KOPT-K1 (cell line): Measurements from ENCODE around the gene GMDS.
"Not testable (repeated sequence)": the region's sequence is repeated elsewhere in the genome, so short reads cannot be mapped to it uniquely, and the experiment has no call there.

ENCODE experiments used
- H3K27ac ChIP-seq: fragments of 200-600 bp; sonication (generic); 2 replicates; pipeline ENCODE4 v1.5.1; 2016; ENCODE audit warnings: antibody characterized with exemption, mild to moderate bottlenecking, low read depth, low read length; ENCODE audit not compliant: poor library complexity, severe bottlenecking
- H3K36me3 ChIP-seq: fragments of 200-600 bp; sonication (generic); 2 replicates; pipeline ENCODE4 v1.5.1; 2017; ENCODE audit warnings: antibody characterized with exemption, mild to moderate bottlenecking, low read length, moderate library complexity; ENCODE audit not compliant: insufficient read depth
- H3K9me3 ChIP-seq: fragments of 200-600 bp; sonication (generic); 2 replicates; pipeline ENCODE4 v1.5.1; 2017; ENCODE audit warnings: antibody characterized with exemption, low read length, mild to moderate bottlenecking; ENCODE audit not compliant: insufficient read depth, poor library complexity, severe bottlenecking

The GMDS gene

DNA sequence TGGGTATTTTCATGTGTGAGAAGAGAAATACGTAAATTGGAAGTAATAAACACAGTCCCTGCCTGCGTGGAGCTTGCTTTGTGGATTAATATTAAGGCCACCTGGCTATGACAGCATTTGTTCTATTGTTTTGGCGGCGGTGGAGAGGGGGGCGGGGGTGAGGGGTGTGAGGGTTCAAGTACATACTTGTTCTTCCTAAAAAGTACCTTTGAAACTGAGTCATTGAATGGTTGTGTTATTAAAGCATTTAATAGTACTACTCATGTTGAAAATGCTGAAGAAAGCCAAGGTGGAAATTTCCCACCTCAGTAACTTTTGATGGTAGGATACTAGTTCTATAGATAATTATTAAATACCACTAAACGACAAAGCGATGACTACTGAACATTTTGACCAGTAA is 540.7 kb downstream of the GMDS start:
- Histone ChIP-seq H3K36me3 (no peaks in the 10 kb centered on the region), H3K9me3 (no peaks in the 10 kb centered on the region), H3K27ac (no peak overlapping the region)

DNA sequence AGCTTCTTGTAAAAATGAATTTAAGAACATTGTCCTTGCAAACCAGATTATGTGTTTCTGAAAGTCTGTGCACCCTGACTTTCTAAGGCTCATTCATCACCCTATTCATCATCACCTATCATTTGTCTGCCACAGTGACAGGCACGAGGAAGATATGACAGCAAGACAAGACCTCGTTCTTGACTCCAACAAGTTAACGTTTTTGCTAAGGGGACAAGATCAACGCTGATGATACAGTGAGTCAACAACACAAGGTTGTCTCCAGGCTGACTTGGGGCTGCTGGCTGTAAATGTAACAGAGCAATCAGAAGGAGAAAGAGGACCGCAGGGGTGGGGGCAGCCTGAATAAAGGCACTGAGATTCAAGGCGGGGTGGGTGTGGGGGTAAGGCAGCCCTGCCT is 541.5 kb downstream of the GMDS start:
- no peaks in the 10 kb centered on the region for H3K36me3 ChIP-seq

GRCh38 chr6:1703091-1703855 is 542.1 kb downstream of the GMDS start:
- H3K9me3 ChIP-seq: no peaks in the 10 kb centered on the region
- H3K27ac ChIP-seq: no peak overlapping the region
- H3K36me3 ChIP-seq: no peaks in the 10 kb centered on the region

More for the DNA sequence above, 541.5 kb downstream of the GMDS start:
- Histone ChIP-seq H3K9me3 (no peaks in the 10 kb centered on the region), H3K27ac (no peak overlapping the region)

DNA sequence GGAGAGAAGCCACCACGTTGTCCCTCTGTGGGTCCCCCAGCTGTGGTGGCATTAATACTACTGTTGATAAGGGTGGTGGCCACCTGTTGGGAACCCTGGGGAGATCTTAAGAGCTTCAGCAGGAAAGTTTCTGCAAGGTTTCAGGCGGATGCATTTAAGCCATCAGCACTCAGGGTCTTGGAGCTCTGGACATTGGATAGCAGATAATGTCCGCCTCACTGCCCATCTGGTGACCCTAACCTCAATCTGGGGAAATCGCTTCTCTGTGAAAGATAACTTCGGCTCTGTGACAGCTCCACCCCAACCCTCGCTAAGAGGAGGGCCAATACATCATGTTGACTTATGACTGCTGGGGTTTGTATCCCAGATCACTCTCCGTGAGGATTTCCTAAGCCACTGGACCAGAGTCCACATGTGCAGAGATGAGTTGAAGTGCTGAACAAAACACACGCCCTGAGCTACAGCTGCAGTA is 542.8 kb downstream of the GMDS start:
- H3K27ac ChIP-seq: no peak overlapping the region
- H3K36me3 ChIP-seq: no peaks in the 10 kb centered on the region
- no peaks in the 10 kb centered on the region for H3K9me3 ChIP-seq

GRCh38 chr6:1701668-1702353 is 543.6 kb downstream of the GMDS start:
- H3K36me3 ChIP-seq: no peaks in the 10 kb centered on the region
- no peaks in the 10 kb centered on the region for H3K9me3 ChIP-seq
- H3K27ac ChIP-seq: no peak overlapping the region

- no peak overlapping the region for H3K27ac ChIP-seq
- no peaks in the 10 kb centered on the region for H3K9me3 ChIP-seq
- no peaks in the 10 kb centered on the region for H3K36me3 ChIP-seq
These were observed 545.0 kb downstream of the GMDS start for GRCh38 chr6:1700278-1700967.

DNA sequence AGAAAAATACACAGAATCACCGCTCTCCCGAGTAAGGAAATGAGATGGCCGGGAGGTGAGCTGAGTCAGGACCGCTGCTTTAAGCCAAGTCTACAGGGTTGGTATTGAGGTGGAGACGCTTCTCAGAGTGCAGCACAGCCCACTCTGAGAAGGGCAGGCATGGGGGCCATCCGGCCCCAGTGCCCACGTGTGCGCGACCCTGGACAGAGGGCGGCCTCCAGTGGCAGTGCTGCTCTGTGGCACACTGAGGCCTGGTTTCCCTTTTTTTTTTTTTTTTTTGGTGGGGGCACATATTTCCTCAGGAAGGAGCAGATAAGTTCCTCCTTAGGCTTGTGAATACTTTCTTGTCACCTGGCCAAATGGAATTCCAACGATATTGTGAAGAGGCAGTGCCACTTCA is 546.9 kb downstream of the GMDS start:
- peaks cover under 1% of the 10 kb centered on the region for H3K9me3 ChIP-seq
- H3K36me3 ChIP-seq: no peaks in the 10 kb centered on the region
- H3K27ac ChIP-seq: no peak overlapping the region

DNA sequence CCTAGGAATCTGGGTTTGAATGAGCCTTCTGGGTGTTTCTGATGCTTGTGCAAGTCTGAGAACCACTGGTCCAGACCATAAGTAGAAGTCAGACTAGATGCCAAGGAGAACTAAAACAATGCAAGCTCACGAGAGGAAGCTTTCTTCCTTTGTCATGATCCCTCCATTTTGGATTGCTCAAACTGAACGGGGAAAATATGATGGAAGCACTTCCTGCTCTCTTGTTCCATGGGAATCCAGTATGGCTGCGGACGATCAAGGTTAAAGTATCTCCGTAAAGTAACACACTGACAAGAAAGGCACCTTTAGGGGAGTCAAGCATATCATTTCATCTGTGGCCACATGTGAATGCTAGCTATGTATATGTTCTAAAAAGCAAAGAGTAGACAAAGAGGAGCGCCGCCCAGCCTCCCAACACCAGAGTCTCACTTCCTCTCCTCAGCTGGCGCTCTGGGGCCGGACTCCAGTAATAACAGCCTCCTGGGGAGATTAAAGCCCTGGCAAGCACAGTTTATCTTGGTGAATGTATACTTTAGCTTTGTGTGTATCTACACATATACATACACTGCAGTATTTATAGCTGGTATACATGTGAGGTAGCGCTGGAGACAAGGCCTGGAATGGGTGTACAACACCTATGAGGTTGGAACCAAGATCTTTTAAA is 547.6 kb downstream of the GMDS start:
- H3K9me3 ChIP-seq: peaks cover 8% of the 10 kb centered on the region
- H3K27ac ChIP-seq: no peak overlapping the region
- no peaks in the 10 kb centered on the region for H3K36me3 ChIP-seq

- Histone ChIP-seq H3K27ac (no peak overlapping the region), H3K36me3 (no peaks in the 10 kb centered on the region), H3K9me3 (peaks cover 13% of the 10 kb centered on the region)
These were observed 548.9 kb downstream of the GMDS start for GRCh38 chr6:1696463-1696850.

DNA sequence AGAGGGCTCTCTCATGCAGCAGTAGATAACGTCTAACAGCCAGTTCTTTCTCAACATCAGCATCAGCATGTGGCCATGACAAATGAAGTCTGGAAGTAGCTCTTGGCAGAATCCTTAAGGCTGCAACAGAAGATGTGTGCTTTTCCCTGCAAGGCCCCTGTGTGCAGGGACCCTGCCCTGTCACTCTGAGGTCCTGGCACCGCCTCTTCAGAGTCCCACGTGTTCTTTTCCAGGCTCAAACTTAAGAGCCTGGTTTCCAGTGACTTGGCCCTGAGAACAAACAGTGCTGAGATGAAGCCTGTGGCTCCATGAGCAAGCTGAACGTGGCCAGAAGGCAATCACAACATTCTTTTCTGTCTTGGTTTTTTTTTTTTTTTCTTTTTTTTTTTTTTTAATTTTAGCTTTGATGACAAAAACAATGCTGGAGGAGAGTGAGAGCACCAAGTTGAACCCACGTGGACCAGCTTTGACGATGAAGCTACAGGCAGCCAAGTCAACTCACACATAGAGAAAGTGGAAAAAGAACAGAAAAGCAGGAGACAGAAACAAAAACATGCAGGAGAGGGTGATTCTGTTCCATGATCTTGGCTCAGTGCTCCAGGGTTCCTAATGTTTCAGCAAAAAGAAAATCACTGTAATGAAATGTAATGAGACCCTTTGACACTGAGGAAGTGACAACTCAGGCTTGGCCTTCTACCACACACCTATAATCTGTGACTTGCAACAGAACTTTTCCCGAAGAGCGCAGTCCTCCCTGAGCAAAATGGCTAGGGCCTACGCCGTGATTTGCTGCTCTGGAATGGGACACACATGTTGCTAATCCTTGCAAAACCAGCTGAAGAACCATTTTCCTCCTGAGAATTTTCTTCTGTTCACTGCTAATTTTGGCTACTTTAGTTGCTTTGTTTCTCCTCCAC is 549.6 kb downstream of the GMDS start:
- H3K9me3 ChIP-seq: peaks cover 13% of the 10 kb centered on the region
- no peak overlapping the region for H3K27ac ChIP-seq
- H3K36me3 ChIP-seq: no peaks in the 10 kb centered on the region

DNA sequence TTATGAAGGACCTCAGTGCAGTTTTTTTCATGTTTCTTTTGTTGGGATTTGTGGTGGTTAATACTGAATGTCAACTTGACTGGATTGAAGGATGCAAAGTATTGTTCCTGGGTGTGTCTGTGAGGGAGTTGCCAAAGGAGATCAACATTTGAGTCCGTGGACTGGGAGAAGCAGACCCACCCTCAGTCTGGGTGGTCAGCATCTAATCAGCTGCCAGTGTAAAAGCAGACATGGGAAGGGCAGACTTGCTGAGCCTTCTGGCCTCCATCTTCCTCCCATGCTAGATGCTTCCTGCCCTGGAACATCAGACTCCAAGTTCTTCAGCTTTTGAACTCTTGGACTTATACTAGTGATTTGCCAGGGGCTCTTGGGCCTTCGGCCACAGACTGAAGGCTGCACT is 553.6 kb downstream of the GMDS start:
- H3K36me3 ChIP-seq, H3K27ac ChIP-seq: not testable (repeated sequence)
- peaks cover 13% of the 10 kb centered on the region for H3K9me3 ChIP-seq

DNA sequence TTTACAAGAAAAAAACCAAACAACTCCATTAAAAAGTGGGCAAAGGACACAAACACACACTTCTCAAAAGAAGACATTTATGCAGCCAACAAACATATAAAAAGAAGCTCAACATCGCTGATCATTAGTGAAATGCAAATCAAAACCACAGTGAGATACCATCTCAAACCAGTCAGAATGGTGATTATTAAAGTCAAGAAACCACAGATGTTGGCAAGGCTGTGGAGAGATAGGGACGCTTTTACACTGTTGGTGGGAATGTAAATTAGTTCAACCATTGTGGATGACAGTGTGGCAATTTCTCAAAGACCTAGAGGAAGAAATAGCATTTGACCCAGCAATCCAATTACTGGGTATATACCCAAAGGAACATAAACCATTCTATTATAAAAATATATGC is 554.7 kb downstream of the GMDS start:
- not testable (repeated sequence) for H3K36me3 ChIP-seq, H3K27ac ChIP-seq
- peaks cover 13% of the 10 kb centered on the region for H3K9me3 ChIP-seq

GRCh38 chr6:1689141-1689540 is 556.3 kb downstream of the GMDS start:
- Histone ChIP-seq H3K36me3 (no peaks in the 10 kb centered on the region), H3K27ac (no peak overlapping the region), H3K9me3 (peaks cover 13% of the 10 kb centered on the region)

DNA sequence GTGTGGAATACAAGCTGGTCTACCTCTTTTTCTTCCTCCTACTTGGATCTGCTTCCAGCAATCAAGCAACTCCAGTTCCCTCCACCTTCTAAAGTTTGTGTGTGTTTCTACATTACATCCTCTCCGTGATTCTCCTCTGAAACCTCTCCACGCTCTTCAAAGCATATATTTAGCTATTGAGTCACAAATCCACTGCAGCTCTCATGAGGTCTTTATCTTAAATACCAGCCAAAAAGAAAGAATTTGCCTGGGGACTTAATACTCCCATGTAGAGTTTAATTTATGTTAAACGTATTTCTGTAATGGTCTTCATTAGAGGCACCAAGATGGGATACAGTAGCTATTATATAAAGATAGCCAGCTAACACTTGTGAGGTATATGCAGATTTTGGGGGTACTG is 557.0 kb downstream of the GMDS start:
- no peaks in the 10 kb centered on the region for H3K36me3 ChIP-seq
- H3K27ac ChIP-seq: no peak overlapping the region
- H3K9me3 ChIP-seq: peaks cover 10% of the 10 kb centered on the region
